GM21390 (cell line): ENCODE data around the gene MISP3.

ENCODE experiments used
- ATAC-seq: cut with Tn5 transposase; IDR thresholded peaks from one replicate; pipeline ENCODE4 v1.9.1; 2021; ENCODE audit not compliant: unreplicated experiment

MISP3 gene

DNA sequence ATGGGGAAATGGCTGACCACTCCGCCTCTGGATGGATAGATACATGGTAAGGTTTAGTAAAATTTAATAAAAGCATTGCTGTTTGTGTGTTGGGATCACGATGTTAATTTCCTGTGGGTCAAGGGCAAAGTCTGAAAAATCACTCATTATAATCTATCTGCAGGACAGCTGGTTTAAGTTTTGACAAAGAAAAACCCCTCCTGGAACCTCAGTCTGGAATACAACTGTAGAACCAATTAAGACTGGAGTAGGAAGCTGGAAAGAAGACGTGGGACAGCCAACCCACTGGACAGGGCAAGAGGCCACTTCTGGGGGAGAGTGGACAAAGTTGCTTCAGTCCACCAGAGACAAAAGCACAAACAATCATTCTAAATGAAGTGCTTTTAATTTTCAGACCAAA is 46.6 kb downstream of the MISP3 start:
- ATAC-seq, result no peak

DNA sequence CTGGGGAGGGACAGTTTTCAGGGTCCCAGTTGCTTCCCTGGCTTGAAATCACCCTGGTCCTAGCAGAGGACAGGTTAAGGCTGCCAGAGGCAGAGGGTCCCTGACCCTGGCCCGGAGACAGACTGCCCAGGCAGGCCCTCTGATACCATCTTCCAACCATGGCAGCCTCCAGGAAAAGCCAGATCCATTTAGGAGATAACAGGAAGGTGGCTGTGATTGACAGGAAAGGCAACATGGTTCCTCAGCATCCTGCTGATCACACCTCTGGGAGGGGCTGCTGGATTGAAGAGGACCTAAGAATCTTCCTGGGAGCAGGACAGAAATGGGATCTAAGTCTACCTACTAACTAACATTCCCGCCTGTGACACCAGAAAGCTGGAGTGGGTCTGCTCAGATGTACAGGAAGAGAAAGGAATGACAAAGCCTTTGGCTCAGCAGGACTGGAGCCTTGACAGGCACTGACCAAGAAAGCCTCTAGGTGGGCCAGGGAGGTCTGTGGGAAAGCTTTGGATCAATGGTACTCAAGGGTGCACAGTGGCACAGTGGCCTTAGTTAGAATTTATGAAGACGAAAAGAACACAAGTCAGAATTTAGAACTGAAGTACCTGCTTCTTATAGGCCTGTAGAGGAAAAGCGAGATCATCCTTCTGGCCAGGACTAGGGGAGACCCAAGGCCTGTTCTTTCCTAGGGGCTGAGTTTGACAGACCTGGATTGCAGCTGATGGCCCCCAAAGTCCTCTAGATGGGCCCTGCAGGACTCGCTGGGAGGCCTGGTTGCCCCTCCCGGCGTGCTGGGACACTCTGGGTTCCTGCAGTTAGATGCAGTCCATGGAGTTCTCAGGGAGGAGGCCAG is 47.3 kb downstream of the MISP3 start:
- no peak for ATAC-seq

- no peak for ATAC-seq
Measured at GRCh38 chr19:14120497-14120780, 47.9 kb downstream of the MISP3 start.

- no peak for ATAC-seq
Measured at GRCh38 chr19:14122924-14123323, 50.3 kb downstream of the MISP3 start.
